Measurements from ENCODE around the gene PARD3. TPM values are rescaled to one million over a fixed set of nuclear protein-coding genes. Genes with fewer than 3 reads are reported as not detected.

Gene PARD3
- total RNA-seq, 1 experiment from 2014 or later, result 51.7 TPM

GRCh38 chr10:34193931-34194626, 621.0 kb downstream of the PARD3 start:
- peak; percentile 63 for DNase-seq (ENCODE audit: low read depth)

DNA sequence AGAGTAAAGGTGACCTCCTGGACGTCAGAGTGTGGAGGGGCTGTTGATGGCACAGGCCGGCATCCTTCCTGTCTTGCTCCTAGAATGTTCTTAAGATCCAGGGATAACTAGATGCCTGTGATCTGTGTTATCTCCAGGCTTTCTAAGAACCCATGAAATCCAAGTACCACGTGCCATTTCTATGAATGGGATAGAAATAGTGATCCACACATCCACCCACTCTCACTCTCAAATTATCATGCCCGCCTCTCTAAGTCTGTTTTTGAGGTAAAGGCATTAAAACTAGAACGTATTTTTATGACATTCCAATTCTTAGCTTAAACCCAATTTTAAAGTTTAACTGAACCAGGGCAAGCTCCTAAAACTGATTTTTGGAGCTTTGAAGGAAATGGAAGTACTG, 622.5 kb downstream of the PARD3 start:
- DNase-seq (ENCODE audit: low read depth), result no peak

DNA sequence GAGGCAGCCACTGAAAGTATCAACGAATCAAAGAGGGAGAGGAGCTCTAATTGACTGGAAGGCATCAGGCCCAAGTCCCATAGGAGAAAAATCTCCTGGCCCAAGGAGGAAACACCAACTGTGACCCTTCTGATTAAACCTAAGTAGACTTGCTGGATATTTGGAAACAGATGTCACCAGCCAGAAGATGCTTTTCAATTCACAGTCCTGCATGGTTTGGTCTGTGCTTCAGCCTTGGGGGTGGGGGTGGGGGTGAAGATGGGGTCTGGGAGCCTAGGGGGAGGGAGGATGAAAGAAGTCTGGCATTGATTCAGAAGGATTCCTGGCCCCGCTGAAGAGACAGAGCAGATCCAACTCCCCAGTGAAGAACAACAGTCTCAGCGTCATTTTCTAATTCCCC, 623.7 kb downstream of the PARD3 start:
- DNase-seq (ENCODE audit: low read depth), result no peak

DNA sequence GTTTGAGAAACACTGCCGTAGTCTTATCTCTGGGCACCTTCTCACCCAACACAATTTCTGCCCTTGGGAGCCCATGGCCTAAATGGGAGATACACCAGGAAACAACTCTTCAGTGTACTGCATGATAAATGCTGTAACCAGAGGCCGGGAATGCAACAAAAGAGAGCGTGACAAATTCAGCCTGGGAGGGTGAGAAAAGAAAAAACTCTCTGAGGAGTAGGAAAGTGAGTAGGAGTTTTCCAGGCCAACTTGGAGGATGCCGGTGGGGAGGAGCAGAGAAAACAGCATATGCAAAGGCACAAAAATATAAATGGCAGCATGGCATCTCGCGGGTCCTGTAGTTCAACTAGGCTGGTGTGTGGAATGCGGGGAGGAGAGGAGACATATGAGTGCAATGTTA, 624.5 kb downstream of the PARD3 start:
- DNase-seq (ENCODE audit: low read depth), result no peak

DNA sequence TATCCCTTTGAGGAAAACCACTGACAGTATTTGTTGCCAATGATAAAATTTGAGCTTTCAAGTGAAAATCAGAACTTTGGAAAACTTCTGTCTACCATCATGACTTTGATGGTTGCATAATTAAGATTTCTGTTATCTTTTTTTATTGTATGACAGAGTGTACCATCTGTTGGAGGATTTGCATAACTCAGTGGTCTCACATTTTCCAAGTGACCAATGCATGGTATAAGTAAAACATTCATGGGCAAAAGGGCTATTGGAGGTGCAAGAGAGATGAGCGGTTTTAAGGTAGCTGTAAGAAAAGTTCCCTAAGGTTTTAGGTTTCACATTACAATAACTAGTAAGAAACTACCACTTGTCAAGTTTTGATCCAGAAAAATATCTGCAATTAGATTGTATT, 625.3 kb downstream of the PARD3 start:
- no peak for DNase-seq (ENCODE audit: low read depth)

GRCh38 chr10:34188221-34188620, 626.9 kb downstream of the PARD3 start:
- no peak for DNase-seq (ENCODE audit: low read depth)

- peak; percentile 89 for DNase-seq (ENCODE audit: low read depth)
Observed at GRCh38 chr10:34187201-34187600, 627.9 kb downstream of the PARD3 start.

DNA sequence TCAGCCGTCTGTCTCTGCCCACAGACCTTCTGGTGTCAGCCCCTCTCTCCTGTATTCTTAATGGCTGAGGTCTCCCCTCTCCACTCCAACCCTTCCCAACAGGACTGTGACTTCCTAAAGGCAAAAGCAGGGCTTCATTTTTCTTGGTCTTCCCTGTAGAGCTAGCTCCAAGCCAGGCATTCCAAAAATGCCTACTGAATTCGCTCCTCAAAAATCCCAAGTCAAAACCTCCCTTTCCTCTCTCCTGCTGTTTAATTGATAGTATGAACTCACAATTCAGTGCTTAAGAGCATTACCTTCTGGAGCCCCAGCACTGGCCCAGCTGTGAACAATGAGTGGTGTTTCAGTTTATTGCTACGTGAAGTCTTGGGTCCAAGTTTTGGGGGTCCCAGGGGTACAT, 628.4 kb downstream of the PARD3 start:
- DNase-seq (ENCODE audit: low read depth), result no peak

DNA sequence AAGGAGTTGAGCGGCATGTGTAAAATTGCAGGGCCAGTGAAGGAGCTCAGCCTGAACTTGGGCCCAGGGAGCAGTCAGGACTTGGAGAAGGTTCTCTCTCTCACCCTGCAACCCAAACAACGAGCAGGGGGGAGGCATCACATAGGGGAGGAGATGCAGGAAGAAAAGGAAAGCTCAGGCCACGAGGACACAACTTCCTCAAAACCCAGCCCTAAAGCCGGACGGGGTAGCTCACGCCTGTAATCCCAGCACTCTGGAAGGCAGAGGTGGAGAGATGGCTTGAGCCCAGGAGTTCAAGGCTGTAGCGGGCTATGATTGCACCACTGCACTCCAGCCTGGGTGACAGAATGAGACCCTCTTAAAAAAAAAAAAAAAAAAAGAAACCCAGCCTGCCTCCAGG, 629.1 kb downstream of the PARD3 start:
- no peak for DNase-seq (ENCODE audit: low read depth)

- DNase-seq (ENCODE audit: low read depth), result no peak
Observed at GRCh38 chr10:34184939-34185386, 630.1 kb downstream of the PARD3 start.

DNA sequence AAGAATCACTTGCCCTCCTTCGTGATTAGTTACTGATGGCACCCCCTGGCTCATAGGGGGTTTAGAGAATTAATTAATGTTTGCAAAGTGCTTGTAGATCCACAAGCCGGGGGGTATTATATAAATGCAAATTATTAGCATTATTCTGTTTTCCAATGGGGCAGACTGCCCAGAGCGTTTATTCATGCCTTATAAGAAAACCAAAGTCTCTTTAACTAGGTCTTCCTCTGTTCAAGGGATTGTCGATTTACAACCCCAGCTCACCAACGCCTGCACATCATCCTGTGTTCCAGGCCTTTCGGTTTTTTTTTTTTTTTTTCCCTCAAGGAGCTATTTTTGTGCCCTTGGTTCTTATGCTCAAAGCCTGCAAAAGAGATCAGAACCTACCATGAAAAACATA, 630.7 kb downstream of the PARD3 start:
- no peak for DNase-seq (ENCODE audit: low read depth)

GRCh38 chr10:34183016-34183796, 631.9 kb downstream of the PARD3 start:
- no peak for DNase-seq (ENCODE audit: low read depth)

DNA sequence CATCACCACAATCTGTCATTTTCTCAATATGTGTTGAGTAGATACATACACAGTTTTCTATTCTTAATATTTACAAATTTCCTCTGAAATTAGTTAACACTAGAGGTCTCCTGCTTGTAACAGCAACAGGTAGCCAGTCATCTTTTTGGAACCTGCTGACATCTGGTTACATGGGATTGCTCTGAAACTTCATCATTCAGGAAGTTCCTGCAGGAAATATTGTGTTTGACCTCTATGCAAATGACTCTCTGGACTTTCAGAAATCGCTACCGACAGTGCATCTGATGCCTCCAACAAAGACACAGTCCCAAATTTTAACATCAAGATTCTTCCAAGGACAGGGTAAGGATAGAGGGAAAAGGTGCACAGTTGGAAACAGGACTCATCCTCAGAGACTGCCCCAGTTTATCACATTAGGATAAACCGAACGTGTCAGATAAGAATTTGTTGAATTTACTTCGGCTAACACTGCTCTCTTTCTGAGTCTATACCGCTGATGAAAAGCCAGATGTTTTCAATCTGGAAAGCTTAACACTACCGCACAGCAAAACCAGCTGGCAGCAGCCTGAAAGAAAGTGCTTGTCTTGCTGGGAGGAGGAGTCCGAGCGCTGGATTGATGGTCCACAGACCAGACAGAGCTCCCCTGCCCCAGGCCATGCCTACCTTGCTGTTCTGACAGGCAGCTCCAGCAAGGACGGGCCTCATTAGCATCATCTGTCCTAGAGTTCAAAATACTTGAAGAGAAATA, 633.4 kb downstream of the PARD3 start:
- DNase-seq (ENCODE audit: low read depth), result no peak

DNA sequence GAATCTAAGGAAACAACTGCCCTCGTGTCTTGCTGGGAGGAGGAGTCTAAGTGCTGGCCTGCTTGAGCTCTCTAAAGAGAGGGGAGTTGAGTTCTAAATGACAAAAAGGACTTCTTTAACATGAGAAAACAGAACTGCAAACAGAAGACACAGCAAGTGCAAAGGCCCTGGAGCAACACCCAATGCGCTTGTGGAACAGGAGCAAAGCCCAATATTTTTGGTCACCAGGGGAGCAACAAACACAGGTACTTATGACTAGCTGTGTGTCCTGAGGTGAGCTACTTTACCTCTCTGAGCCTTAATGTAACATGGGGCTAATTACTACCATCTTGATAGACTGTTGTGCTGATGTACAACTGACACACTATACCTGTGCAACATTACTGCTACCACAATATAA, 634.3 kb downstream of the PARD3 start:
- DNase-seq (ENCODE audit: low read depth), result no peak

GRCh38 chr10:34179280-34179679, 635.8 kb downstream of the PARD3 start:
- no peak for DNase-seq (ENCODE audit: low read depth)

GRCh38 chr10:34178756-34179155, 636.3 kb downstream of the PARD3 start:
- DNase-seq (ENCODE audit: low read depth), result no peak

- no peak for DNase-seq (ENCODE audit: low read depth)
Observed at GRCh38 chr10:34178196-34178595, 636.9 kb downstream of the PARD3 start.

- no peak for DNase-seq (ENCODE audit: low read depth)
Observed at GRCh38 chr10:34177445-34177844, 637.7 kb downstream of the PARD3 start.

DNA sequence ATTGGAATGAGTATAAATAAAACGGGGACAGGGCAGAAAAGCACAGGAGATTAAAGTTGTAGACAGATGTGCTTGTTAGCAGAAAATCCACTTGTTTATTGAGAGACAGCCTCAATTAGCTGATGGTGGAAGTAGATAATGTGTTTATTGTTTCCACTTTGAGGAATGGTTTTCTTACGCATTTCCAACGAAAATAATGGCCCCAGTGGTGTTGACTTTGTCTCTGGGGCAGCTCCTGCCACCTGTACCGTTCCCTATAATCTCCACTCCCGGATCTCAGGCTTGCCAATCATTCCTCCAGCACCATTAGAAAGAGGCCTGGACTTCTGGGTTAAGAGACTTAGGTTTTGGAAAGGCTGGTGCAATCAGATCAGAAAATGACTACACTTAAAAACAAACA, 638.7 kb downstream of the PARD3 start:
- DNase-seq (ENCODE audit: low read depth), result no peak

GRCh38 chr10:34175121-34175520, 640.0 kb downstream of the PARD3 start:
- DNase-seq (ENCODE audit: low read depth), result no peak

- no peak for DNase-seq (ENCODE audit: low read depth)
Observed at GRCh38 chr10:34172936-34173533, 642.1 kb downstream of the PARD3 start.

DNA sequence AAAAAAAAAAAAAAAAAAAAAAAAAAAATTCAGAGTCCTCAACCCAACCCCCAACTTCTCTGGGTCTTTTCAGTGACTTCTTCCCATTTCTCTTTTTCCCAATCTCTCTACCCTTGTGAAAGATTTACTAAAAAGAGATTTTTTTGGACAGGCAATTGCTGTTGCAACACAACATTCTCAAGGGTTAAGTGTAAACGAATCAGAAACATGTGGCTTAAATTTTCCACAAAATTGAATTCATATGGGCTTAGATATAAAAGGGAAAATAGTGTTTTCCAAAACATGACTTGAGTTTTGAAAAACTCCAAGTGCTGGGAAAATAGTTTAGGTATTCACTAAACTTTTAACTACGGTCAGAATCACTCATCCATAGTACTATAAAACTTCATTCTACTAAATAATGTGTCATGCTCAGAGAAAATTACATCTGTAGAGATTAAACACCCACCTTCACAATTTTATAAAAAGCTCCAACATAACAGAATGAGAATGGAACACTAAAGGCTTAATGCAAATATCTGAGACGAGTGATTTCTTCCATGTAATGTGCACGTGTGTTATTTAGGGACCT, 643.1 kb downstream of the PARD3 start:
- no peak for DNase-seq (ENCODE audit: low read depth)
